ENCODE data around the gene SDK1.

DNA sequence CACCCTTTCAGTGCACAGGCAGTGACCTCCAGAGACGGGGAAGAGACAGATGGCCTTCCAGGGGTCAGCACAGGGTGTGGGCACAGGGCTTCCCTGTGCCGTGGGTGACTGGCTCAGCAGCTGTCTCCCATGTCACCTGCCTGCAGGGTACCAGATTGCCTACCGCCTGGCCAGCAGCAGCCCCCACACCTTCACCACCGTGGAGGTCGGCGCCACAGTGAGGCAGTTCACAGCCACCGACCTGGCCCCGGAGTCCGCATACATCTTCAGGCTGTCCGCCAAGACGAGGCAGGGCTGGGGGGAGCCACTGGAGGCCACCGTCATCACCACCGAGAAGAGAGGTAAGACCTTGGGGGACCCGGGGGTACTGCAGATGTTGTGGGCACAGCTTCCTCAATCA is 844.5 kb downstream of the SDK1 start:
- no peak for TF ChIP-seq CTCF (conservative IDR thresholded peaks at IDR 0.05)
- TF ChIP-seq ZFX (IDR thresholded peaks at IDR 0.05) = no peak
